OCI-LY1 (cell line): Measurements from ENCODE around the gene RGS7.

Experiments used
- EZH2 ChIP-seq: fragments of 200-600 bp; sonication (generic), shearing (Covaris generic); IDR thresholded peaks from 2 replicates; pipeline ENCODE4 v1.8.0; 2017; ENCODE audit warnings: borderline replicate concordance, mixed run types, mild to moderate bottlenecking, antibody characterized with exemption, low read length, moderate library complexity, mixed read lengths
- TF ChIP-seq, protein P1 (sequence below): fragments of 200-600 bp; sonication (generic), shearing (Covaris generic); IDR thresholded peaks from 2 replicates; pipeline ENCODE4 v1.5.1; 2017; ENCODE audit warnings: mild to moderate bottlenecking, antibody characterized with exemption, low read length, moderate library complexity, mixed read lengths

DNA sequence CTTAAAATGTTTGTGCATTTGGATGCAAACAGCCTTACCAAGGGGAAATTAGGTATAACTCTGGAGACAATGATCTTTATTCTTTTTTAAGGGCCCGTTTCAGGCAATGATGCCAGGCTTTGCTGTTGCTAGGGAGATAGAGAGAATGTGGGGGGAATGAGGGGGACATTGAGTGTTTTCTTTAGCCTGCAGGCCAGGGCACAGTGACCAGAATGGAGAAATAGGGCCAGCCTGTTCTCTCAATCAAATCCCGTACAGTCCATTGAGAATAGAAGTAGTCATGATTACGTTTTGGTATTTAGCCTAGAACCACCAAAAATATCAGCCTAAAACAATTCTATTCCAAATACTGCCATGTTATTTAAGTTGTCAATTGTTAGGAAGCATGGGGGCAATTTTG lies 49.0 kb downstream of the RGS7 start:
- TF ChIP-seq, protein P1, sequence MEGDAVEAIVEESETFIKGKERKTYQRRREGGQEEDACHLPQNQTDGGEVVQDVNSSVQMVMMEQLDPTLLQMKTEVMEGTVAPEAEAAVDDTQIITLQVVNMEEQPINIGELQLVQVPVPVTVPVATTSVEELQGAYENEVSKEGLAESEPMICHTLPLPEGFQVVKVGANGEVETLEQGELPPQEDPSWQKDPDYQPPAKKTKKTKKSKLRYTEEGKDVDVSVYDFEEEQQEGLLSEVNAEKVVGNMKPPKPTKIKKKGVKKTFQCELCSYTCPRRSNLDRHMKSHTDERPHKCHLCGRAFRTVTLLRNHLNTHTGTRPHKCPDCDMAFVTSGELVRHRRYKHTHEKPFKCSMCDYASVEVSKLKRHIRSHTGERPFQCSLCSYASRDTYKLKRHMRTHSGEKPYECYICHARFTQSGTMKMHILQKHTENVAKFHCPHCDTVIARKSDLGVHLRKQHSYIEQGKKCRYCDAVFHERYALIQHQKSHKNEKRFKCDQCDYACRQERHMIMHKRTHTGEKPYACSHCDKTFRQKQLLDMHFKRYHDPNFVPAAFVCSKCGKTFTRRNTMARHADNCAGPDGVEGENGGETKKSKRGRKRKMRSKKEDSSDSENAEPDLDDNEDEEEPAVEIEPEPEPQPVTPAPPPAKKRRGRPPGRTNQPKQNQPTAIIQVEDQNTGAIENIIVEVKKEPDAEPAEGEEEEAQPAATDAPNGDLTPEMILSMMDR, result no peak
- no peak for TF ChIP-seq EZH2
